Endothelial cell of umbilical vein (primary cell): ENCODE data around the gene EPAS1. TPM values are rescaled to one million over a fixed set of nuclear protein-coding genes. Genes with fewer than 3 reads are reported as not detected.

Experiments
- BruUV-seq: library from RNA; stranded (reverse); fragments of 400-500 nt; replicated peaks from 2 replicates; lab custom pipeline; 2021; lab: Mats Ljungman, UMichigan
- CTCF ChIA-PET: fragments of 300-600, 350-600 bp; sonication (Branson Sonifier 250); formaldehyde crosslinking; loops from one replicate; lab custom pipeline; 2021; ENCODE audit warnings: antibody characterized with exemption, inconsistent platforms; lab: Charles Lee
- POLR2A ChIA-PET: fragments of 300-600, 350-600 bp; sonication (Branson Sonifier 250); formaldehyde crosslinking; loops from one replicate; lab custom pipeline; 2021; ENCODE audit warnings: antibody characterized with exemption, inconsistent platforms; lab: Charles Lee
- DNase-seq: peaks from one replicate; pipeline ENCODE4 v3.0.0-alpha.2; 2011; ENCODE audit warnings: low read depth, low spot score
- FAIRE-seq: peaks from 2 replicates; lab custom pipeline; 2011; peaks lifted over from hg19 to GRCh38; lab: Jason Lieb, UNC
- H2AFZ ChIP-seq: 2 replicates; pipeline ENCODE4 v1.6.0; 2012; ENCODE audit warnings: low read depth, low read length, control low read depth, inconsistent platforms
- H3K27ac ChIP-seq: 2 replicates; pipeline ENCODE4 v1.5.1; 2011; ENCODE audit warnings: low read depth, mild to moderate bottlenecking, control low read depth, low read length, moderate library complexity; ENCODE audit not compliant: insufficient read depth
- H3K27me3 ChIP-seq, 2 experiments: 2 replicates each; pipeline versions ENCODE4 v1.6.0 to v1.6.1; 2011; ENCODE audit warnings: low read length in 2 of 2, mixed read lengths in 1 of 2; ENCODE audit not compliant: control insufficient read depth in 2 of 2, insufficient read depth in 2 of 2
- H3K36me3 ChIP-seq, 2 experiments: 2 replicates in 1 of 2; 3 replicates in 1 of 2; pipeline ENCODE4 v1.5.1; 2011; ENCODE audit warnings: low read length in 2 of 2, mild to moderate bottlenecking in 1 of 2, moderate library complexity in 1 of 2; ENCODE audit not compliant: control insufficient read depth in 2 of 2, insufficient read depth in 2 of 2; ENCODE audit errors: extremely low read depth in 1 of 2
- H3K4me1 ChIP-seq: 3 replicates; pipeline ENCODE4 v1.5.1; 2011; ENCODE audit warnings: mild to moderate bottlenecking, low read length; ENCODE audit not compliant: control insufficient read depth, insufficient read depth; ENCODE audit errors: extremely low read depth
- H3K4me2 ChIP-seq: 2 replicates; pipeline ENCODE4 v1.6.1; 2011; ENCODE audit warnings: low read length, control low read depth, mixed read lengths; ENCODE audit not compliant: insufficient read depth
- H3K4me3 ChIP-seq, 3 experiments: fragments of 200-600 bp in 1 of 3; sonication (generic), shearing (Covaris generic) in 1 of 3; replicated peaks in 1 of 3; 2 replicates each; pipeline ENCODE4 v1.5.1; 2011 to 2016; ENCODE audit warnings: control low read depth in 3 of 3, low read length in 3 of 3, mild to moderate bottlenecking in 2 of 3, inconsistent platforms in 1 of 3, low read depth in 1 of 3, moderate library complexity in 1 of 3; ENCODE audit not compliant: insufficient read depth in 1 of 3
- H3K79me2 ChIP-seq: 2 replicates; pipeline ENCODE4 v1.6.0; 2012; ENCODE audit warnings: low read length, inconsistent platforms; ENCODE audit not compliant: control insufficient read depth, insufficient read depth
- H3K9ac ChIP-seq: replicated peaks from 2 replicates; pipeline ENCODE3; 2011; ENCODE audit warnings: low read length, control low read depth; ENCODE audit not compliant: insufficient read depth; ENCODE audit errors: extremely low read depth
- H3K9me1 ChIP-seq: replicated peaks from 3 replicates; pipeline ENCODE4 v1.6.0; 2011; ENCODE audit warnings: mild to moderate bottlenecking, low read length; ENCODE audit not compliant: control insufficient read depth, insufficient read depth; ENCODE audit errors: extremely low read depth
- H3K9me3 ChIP-seq: replicated peaks from 2 replicates; pipeline ENCODE4 v1.5.1; 2012; ENCODE audit warnings: low read length, inconsistent platforms; ENCODE audit not compliant: control insufficient read depth, insufficient read depth
- H4K20me1 ChIP-seq: replicated peaks from 2 replicates; pipeline ENCODE3; 2011; ENCODE audit warnings: mild to moderate bottlenecking, low read length; ENCODE audit not compliant: control insufficient read depth, insufficient read depth; ENCODE audit errors: extremely low read depth
- EZH2 ChIP-seq: IDR thresholded peaks from 2 replicates; pipeline ENCODE4 v1.6.1; 2012; ENCODE audit warnings: borderline replicate concordance, low read depth, mild to moderate bottlenecking, moderate library complexity, low read length, inconsistent platforms; ENCODE audit not compliant: severe bottlenecking
- FOS ChIP-seq: IDR thresholded peaks from 2 replicates; pipeline ENCODE4 v1.6.1; 2011; ENCODE audit warnings: mild to moderate bottlenecking, low read length, moderate library complexity, borderline replicate concordance; ENCODE audit not compliant: insufficient read depth
- GATA2 ChIP-seq: IDR thresholded peaks from 2 replicates; pipeline ENCODE4 v1.7.0; 2011; ENCODE audit warnings: low read depth, mild to moderate bottlenecking, moderate library complexity, mixed read lengths, low read length; ENCODE audit not compliant: insufficient read length, insufficient read depth
- JUN ChIP-seq: IDR thresholded peaks from 2 replicates; pipeline ENCODE4 v1.6.1; 2011; ENCODE audit warnings: borderline replicate concordance, low read depth; ENCODE audit not compliant: insufficient read length, insufficient read depth
- MYC ChIP-seq: IDR thresholded peaks from one replicate; pipeline ENCODE4 v1.6.1; 2011; ENCODE audit warnings: mild to moderate bottlenecking, low read depth, low read length
- POLR2A ChIP-seq: IDR thresholded peaks from 2 replicates; pipeline ENCODE4 v1.6.1; 2012; ENCODE audit warnings: low read depth, mild to moderate bottlenecking, control low read depth, low read length
- POLR2AphosphoS5 ChIP-seq: IDR thresholded peaks from 2 replicates; pipeline ENCODE4 v1.6.1; 2012; ENCODE audit warnings: low read depth, mild to moderate bottlenecking, control low read depth, low read length, moderate library complexity; ENCODE audit not compliant: insufficient read depth
- dilution Hi-C: fragments of 300-500 bp; cut with MboI; formaldehyde crosslinking; loops from one replicate; pipeline ENCODE4 v1.15.0; 2019; ENCODE audit warnings: low sequenced_read_pairs; ENCODE audit not compliant: extremely low pct_ligation_motif_present
- intact Hi-C: fragments of 100-400 bp; cut with micrococcal nuclease; formaldehyde crosslinking; loops from one replicate; pipeline ENCODE4 v1.10.0; 2022
- polyA plus RNA-seq, 4 experiments: library from polyadenylated mRNA; depleted of rRNA in 3 of 4; stranded (reverse) in 3 of 4; unstranded in 1 of 4; fragments of >200 nt; gene quantifications; 2 replicates each; pipeline versions ENCODE4 v1.2.1 to v1.2.3, GENCODE V29; 2011 to 2012; ENCODE audit warnings: missing spikeins in 1 of 4
- total RNA-seq: library from RNA; stranded (reverse); gene quantifications from 2 replicates; pipeline ENCODE4 v1.2.3, GENCODE V29; 2021
- TF ChIP-seq, protein P1 (sequence below), 2 donors: IDR thresholded peaks; 1 replicate in 1 of 2; 2 replicates in 1 of 2; pipeline ENCODE4 v1.5.1; 2011; ENCODE audit warnings: low read length in 2 of 2, mild to moderate bottlenecking in 2 of 2, moderate library complexity in 2 of 2, control low read depth in 1 of 2, inconsistent platforms in 1 of 2, low read depth in 1 of 2; ENCODE audit not compliant: insufficient read depth in 1 of 2; ENCODE audit errors: extremely low read depth in 1 of 2
- TF ChIP-seq, protein P2 (sequence below): IDR thresholded peaks from 2 replicates; pipeline ENCODE4 v1.6.1; 2011; ENCODE audit not compliant: insufficient read depth, insufficient read length

Gene EPAS1
- total and polyA plus RNA-seq, 2 donors (not counting 3 experiments of a cell fraction or from before 2014, with no cell fraction given) = 229 to 374 TPM

DNA sequence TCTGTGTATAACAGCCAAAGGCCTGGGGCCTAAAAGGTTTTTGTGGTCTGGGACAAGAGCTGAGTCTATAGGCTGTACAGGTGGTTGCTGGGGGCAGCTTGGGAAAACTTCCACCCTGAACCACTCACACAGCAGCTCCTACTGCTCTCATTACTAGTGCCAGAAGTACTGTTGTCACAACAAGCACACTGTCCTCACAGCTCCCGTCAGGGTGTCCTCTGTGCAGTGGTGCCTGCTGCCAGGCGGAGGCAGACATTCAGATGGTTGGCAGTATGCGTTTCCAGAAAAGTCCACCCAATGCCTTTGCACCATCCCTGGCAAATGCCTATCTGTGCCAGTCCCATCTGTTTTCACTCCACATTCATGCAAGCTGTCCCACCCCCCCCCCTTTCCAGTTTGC lies 58.5 kb downstream of the EPAS1 start:
- POLR2A ChIA-PET = no interaction called here
- Histone ChIP-seq H3K79me2 (no peaks in the 10 kb centered on the region), H3K27ac (no peak overlapping the region), H3K9ac (no peak overlapping the region), H3K9me3 (no peaks in the 10 kb centered on the region), H3K27me3 (no peaks in the 10 kb centered on the region), H4K20me1 (no peaks in the 10 kb centered on the region), H3K4me3 (no peak overlapping the region), H3K4me1 (peaks cover 25% of the 10 kb centered on the region), H3K4me2 (no peak overlapping the region), H3K9me1 (no peaks in the 10 kb centered on the region), H3K36me3 (peaks cover 27 to 57% of the 10 kb centered on the region in 2 experiments), H2AFZ (no peak overlapping the region)
- dilution Hi-C loops = no loop called here
- FAIRE-seq (no peak), DNase-seq (no peak)
- intact Hi-C loops = no loop called here
- no TSS peak for BruUV-seq
- CTCF ChIA-PET = interaction anchor here (1.1 to 1.2 kb wide), 3 partner anchors 12 to 59 kb away, joined by 3 to 4 read pairs (median 3); partner anchors contain the start of gene EPAS1
- TF ChIP-seq JUN (no peak), GATA2 (no peak), POLR2AphosphoS5 (no peak)

DNA sequence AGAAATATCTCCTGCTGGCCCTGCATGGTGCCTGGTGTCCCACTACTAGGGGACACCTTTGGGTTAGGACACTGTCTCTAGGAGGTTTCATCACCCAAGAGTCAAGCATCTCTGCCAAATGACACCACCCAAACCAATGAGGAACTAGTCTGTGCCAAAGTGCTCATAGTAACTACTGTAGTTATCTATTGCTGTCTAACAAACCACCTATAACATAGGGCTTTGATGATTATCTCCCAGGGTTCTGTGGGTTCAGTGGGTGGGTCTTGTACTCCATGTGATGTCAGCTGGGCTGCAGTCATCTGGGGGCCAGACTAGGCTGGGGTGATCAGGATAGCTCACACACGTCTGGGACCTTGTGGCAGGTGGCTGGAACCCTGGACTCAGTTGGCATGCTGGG lies 59.8 kb downstream of the EPAS1 start:
- no peak overlapping the region for H2AFZ ChIP-seq
- no peak for FAIRE-seq
- H3K4me2 ChIP-seq = no peak overlapping the region
- intact Hi-C loops (no loop called here), dilution Hi-C loops (no loop called here)
- no peaks in the 10 kb centered on the region for H3K9me3 ChIP-seq
- TF ChIP-seq, protein P1, sequence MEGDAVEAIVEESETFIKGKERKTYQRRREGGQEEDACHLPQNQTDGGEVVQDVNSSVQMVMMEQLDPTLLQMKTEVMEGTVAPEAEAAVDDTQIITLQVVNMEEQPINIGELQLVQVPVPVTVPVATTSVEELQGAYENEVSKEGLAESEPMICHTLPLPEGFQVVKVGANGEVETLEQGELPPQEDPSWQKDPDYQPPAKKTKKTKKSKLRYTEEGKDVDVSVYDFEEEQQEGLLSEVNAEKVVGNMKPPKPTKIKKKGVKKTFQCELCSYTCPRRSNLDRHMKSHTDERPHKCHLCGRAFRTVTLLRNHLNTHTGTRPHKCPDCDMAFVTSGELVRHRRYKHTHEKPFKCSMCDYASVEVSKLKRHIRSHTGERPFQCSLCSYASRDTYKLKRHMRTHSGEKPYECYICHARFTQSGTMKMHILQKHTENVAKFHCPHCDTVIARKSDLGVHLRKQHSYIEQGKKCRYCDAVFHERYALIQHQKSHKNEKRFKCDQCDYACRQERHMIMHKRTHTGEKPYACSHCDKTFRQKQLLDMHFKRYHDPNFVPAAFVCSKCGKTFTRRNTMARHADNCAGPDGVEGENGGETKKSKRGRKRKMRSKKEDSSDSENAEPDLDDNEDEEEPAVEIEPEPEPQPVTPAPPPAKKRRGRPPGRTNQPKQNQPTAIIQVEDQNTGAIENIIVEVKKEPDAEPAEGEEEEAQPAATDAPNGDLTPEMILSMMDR (IDR thresholded peaks at IDR 0.05; ENCODE audit: extremely low read depth in 1 of 2, insufficient read depth in 1 of 2, low read depth in 1 of 2, low read length in 2 of 2) = no peak
- TF ChIP-seq, protein P2, sequence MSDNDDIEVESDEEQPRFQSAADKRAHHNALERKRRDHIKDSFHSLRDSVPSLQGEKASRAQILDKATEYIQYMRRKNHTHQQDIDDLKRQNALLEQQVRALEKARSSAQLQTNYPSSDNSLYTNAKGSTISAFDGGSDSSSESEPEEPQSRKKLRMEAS = no peak
- TF ChIP-seq FOS = no peak
- TF ChIP-seq EZH2 = no peak
- no peak for TF ChIP-seq POLR2AphosphoS5
- TF ChIP-seq GATA2 = no peak
- no peak for TF ChIP-seq JUN
- no peak for TF ChIP-seq POLR2A
- TF ChIP-seq MYC = no peak
- no TSS peak for BruUV-seq
- no peak overlapping the region for H3K4me3 ChIP-seq
- H3K4me1 ChIP-seq = peaks cover 13% of the 10 kb centered on the region
- H3K36me3 ChIP-seq = peaks cover 36 to 67% of the 10 kb centered on the region in 2 experiments
- no peak overlapping the region for H3K27ac ChIP-seq
- DNase-seq = no peak
- no peaks in the 10 kb centered on the region for H3K27me3 ChIP-seq
- no peaks in the 10 kb centered on the region for H3K9me1 ChIP-seq
- CTCF ChIA-PET = interaction anchor here (1.1 kb wide), 1 partner anchor 23 kb away, joined by 3 read pairs; no protein-coding TSS in a partner anchor
- no peaks in the 10 kb centered on the region for H3K79me2 ChIP-seq
- H3K9ac ChIP-seq = no peak overlapping the region
- POLR2A ChIA-PET = no interaction called here
- H4K20me1 ChIP-seq = no peaks in the 10 kb centered on the region
